Lung microvascular endothelial cell (primary cell): ENCODE data around the gene RPS15. TPM values are rescaled to one million over a fixed set of nuclear protein-coding genes. Genes with fewer than 3 reads are reported as not detected.

ENCODE experiments used
- DNase-seq, 2 donors: peaks; one replicate each; pipeline versions ENCODE4 v3.0.0 to v3.0.0-alpha.2; 2010; ENCODE audit warnings: low read depth in 2 of 2
- total RNA-seq: library from RNA; depleted of rRNA; stranded (reverse); fragments of >200 nt; gene quantifications from 2 replicates; pipeline ENCODE4 v1.2.1, GENCODE V29; 2014

Gene RPS15
- total RNA-seq, 1 donor from 2014 or later, result 338 TPM

GRCh38 chr19:1401889-1402217 is 36.3 kb upstream of the RPS15 start:
- DNase-seq, result no peak

GRCh38 chr19:1402411-1403070 is 35.7 kb upstream of the RPS15 start:
- DNase-seq, result no peak

DNA sequence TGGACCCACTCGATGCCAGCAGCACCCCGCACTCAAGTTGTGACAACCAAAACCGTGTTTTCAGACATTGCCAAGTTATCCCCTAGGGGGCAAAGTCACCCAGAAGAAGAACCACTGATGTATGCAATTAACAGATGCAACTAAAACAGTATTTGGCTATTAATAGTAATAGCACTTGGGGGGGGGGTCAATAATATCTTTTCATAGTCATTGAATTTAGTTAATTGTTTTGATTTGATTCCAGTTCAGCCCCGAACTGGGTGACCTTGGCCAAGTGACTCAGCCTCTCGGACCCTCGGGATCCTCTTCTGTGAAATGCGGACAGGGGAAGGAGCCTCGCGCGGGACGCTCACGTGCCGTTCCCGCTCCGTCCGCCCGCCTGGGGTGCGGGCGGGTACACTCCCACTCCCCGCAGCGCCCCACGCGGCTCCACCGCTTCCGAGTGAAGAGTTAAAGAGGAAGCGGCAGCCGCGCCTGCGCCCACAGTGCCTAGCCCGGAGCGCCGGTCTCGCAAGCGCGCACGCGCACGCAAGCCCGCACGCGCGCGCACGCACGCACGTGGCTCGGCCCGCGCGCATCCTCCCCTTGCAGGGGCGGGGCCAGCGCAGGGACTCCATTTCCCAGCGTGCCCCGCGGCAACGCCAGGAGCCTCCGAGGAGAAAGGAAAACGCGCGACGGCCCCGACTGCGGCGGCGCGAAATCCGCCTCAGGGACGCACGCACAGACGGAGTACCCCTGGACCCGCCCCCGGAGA is 31.2 kb upstream of the RPS15 start:
- DNase-seq, result peak; percentile 99

- DNase-seq, result no peak
Observed at GRCh38 chr19:1407528-1408299, 30.5 kb upstream of the RPS15 start, which contains the start of gene DAZAP1. DAZAP1 (plus strand) TSS chr19:1407586; CDS start chr19:1407774, 188 bp downstream.

DNA sequence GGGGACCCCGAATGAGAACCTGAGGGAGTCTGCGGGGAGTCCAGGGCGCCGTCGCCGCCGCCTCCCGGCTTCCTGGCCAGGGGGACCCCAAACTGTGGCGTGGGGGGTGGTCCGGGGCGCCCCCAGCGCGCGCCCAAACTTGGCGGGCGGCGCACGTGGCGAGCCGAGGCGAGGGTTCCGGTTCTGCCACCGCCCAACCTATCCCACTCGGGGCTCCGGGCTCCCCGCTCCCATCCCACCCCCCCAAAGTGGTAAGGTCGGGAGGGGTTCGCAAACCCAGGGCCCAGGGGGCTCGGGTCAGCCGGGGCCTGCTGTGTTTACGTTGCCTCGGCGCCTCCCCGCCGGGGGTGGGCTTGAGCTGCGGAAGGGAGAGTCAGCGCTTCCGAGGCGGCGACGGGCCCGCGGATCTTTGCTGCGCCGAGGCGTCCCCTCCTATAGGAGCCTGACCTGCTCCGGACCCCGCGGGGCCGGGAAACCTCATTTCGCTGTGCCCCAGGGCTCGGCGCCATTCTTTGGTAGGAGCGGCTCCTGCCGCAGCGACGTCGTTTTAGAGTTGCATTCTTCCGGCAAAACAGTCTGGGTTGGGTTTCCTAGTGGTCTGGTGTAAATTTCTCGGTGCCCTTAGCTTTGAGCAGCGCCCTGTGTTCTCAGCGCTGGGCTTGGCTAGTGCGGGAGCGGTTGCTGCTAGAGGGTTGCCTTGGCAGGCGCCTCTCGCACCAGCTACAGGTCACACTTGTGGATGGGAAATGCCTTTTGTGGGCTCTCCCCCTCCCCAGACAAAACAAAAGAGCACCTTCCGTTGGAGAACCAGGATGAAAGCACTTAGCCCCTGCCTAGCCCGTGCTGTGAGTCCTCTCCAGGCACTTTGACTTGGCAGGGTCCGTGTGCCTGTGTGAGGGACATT is 29.6 kb upstream of the RPS15 start:
- DNase-seq, result peak; percentile 60 to 80

DNA sequence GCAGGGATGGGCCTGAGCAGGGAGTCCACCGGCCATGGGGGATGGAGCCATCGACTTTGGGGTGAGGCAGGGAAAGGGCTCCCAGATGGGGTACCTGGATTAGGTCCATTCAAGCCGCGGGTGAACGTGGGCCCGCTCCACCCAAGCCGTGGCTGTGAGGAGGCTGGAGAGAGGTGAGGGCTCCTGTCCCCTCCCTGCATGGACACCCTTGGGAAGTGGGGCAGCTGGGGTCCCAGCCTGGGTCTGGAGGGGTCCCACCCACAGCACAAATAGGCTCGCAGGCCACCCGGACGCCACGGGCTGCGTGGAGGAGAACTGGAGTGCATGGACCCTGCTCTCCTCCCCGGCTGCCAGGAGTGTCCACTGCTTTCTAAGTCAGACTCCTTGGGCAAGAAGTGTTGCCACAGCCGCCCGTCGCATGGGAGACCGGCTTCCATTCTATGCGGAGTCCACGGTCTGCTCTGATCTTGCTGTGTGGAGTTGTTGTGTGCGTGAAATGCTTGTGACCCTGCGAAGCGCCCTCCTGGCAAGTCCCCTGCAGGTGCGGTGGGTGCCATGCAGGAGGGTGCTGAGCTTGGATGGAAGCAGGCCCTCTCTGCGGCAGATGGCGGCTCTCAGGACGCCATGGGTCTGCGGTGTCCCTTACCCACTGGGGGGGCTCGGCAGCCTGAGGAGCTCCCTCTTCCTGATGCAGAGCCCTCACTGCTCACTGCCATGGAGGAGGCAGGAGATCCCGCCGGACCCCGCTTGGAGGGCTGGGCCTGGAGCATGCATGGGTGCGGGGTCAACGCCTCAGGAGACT is 28.8 kb upstream of the RPS15 start:
- no peak for DNase-seq

DNA sequence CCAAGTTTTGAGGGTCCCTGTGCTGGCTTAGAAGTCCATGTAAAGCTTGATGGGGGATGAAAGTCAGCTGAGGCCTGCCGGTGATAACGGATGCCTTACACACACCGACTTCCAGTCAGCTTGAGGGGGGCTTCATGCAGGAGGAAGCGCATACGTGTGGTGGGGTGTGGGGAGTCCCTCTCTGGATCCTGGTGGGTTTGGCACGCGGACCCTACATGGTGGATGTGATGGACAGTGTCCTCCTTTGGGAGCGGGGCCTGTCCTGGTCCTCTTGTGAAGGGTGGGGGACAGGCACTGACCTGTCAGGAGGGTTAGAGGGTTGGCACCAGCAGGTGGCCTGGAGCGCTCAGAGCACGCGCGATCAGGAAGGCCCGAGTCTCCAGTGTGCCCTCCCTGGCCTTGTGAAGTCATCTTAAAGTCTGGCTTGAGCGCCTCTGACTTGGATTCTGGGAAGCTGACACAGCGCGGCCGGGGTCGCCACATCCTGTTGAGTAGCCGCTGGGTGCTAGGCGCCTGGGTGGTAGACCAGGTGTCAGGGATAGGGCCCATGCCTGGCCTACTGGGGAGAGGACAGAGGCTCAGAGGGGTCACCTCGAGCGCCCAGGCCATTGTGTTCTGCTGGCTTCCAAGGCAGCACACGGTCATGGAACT is 27.9 kb upstream of the RPS15 start:
- DNase-seq, result peak in 1 of 2 donors; percentile 62

- DNase-seq, result no peak
Observed at GRCh38 chr19:1410789-1411188, 27.4 kb upstream of the RPS15 start.

DNA sequence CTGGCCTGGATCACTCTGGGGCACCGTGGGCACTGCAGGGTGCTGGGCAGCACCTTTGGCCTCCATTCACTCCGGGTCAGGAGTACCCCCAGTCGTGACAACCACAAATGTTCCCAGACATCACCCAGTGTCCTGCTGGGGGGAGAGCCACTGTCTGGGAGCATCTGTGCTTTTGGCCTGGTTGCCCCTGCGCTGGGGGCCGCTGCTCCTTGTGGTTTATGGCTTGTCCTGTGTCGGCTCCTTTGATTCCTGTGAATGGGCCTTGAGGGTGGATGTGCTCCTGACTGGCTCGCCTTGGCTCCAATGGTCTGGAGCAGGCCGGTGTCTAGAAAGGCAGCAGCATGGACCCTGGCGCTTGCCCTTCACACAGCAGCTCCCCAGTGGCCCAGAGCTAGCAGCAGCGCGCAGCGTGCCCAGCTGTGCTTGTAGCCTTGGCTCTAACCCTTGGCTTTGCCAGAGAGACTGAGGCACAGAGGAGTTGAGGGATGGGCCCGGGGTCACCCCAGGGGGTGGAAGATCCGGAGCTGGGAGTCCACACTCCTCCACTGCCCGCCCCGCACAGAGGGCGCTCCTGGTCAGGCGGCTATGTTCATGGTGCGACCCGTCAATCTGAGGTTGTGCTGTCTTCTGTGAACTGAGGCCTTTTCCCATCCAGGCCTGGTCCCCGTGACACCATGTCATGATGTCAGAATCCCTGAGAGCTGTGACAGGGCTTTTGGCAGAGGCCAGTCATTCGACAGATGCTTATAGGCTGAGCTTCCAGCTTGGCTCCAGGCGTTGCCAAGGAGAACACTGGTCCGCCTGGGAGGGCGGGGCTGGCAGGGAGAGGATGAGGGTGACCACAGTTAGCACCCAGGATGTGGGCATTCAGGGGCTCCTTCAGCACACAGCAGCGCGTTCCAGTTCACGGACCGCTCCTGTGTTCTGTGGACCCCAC is 26.7 kb upstream of the RPS15 start:
- no peak for DNase-seq

GRCh38 chr19:1412323-1412923 is 25.8 kb upstream of the RPS15 start:
- DNase-seq, result no peak

DNA sequence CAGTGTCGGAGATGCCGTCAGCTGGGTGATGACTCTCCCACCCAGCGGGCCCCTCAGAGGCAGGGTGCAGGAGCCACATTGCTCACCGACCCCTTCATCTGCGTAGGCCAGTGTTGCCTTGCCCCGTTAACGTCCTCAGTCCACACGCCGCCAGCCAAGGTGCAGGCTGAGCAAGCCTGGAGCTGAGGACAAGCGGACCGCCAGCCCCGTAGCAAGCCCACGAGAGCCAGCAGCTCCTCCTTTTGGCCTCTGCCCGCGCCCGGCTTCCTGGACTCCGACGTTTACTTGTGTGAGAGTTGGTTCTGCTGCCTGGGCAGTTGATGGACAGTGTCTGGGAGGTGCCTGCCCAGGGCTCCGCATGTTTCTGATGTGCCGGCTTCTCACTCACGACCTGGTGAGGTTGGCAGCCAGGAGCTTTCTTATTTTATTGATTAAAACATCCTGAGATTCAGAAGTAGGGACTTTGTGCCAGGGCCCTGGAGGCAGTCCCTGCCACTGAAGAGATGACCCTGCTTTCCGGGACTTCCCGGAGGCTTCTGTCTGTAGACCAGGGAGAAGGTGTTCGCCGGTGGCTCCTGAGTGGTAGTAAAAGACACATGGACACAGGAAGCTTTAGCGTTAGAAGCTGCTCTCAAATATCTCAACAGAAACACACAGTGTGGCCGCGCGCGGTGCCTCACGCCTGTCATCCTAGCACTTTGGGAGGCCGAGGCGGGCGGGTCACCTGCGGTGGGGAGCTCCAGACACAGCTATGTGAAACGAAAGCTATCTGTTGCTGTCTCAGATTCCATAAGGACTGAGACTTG is 25.0 kb upstream of the RPS15 start:
- no peak for DNase-seq

DNA sequence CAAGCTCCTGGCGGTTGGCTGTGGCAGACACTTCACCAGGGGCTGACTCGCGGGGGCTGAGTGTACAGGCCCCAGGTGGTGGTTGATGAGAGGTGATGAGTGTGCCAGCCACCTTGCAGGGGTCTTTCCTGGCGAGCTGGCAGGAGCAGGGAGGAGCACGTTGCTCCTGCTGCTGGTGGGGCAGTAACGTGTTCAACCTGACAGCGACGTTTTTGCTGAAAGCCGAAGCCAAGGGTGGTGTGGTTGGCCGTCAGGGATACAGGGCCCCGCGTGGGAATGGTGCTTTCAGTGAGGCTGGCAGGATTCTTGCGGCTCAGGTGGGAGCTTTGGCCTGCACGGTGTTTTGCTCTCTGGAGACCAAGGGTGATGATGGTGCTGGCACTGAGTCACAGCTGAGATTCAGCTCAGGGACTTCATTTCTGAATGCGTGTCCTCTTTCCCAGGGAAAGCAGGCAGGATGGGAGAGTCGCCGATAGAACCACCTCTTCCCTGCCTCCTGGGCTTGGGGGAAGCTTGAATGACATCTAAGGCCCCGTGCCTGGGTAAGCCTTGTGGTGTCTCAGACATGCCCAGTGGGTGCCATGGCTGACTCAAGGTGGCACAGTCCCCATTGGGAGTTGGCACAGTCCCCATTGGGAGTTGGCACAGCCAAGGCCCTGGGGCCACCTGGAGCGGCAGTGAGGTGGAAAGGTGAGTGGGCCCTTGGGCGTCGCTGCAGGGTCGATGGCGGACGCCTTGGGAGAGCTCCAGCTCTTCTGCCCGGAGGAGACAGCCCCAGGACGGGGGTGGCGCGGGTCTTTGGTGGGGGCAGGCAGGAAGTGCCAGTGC is 22.0 kb upstream of the RPS15 start:
- DNase-seq, result peak in 1 of 2 donors; percentile 30

DNA sequence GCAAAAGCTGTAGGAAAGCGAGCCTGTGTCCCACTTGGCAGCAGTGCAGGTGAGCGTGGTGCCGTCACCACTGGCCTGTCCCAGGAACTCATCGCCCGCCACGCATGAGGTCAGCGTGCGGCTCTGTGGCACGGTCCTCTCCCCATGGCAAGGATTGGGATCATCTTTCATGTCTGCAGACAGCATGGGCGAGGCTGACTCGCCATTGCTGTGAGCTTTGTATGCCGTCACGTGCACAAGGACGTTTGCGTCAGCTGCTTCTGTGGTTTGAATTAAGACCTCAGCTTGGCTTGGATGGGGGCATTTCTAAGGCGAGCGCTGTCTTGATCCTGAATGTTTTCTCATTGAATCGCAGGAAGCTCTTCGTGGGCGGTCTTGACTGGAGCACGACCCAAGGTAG is 21.1 kb upstream of the RPS15 start:
- no peak for DNase-seq

DNA sequence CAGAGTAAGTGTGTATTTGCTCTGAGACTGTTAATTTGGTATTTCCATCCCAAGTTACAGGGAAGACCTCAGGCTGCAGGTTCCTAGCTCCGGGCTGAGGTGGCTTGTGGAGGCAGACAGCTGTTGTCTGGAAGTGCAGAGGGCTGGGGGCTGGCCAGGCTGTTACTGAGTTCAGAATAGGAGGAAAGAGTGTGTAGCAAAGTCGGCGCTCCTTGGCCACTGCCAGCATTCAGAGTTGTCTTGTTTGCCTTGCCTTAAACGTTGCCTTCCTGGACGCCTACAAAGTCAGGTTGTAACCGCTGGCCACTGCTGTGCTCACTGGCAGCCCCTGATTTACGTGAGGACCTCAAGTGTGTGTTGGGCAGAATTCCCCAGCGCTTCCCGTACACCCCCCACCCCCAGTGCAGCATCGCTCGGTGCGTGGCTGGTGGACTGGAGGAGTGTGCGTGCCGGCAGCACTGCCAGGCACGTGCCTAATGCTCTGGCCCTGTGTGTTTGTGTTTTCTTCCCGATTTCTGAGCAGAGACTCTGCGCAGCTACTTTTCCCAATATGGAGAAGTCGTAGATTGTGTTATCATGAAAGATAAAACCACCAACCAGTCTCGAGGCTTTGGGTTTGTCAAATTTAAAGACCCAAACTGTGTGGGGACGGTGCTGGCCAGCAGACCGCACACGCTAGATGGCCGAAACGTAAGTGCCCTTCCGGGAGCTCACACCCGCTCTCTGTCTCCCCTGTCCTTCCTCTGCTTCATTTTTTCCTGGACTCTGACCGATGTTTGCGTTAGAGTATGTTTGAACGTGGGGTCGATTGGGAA is 20.3 kb upstream of the RPS15 start:
- DNase-seq, result no peak

DNA sequence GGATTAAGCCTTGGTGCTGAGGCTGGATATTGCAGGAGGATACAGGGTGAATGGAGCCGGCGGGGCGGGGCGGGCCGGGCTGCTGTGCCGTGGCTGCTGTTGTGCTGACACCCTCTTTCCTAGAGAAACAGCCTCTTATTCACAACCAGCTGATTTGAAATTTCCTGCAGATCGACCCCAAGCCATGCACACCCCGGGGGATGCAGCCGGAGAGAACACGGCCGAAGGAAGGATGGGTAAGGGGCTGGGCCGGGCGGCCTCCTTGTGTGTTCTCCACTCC is 19.8 kb upstream of the RPS15 start:
- DNase-seq, result no peak
